ENCODE data around the gene COL10A1.

Gene COL10A1

DNA sequence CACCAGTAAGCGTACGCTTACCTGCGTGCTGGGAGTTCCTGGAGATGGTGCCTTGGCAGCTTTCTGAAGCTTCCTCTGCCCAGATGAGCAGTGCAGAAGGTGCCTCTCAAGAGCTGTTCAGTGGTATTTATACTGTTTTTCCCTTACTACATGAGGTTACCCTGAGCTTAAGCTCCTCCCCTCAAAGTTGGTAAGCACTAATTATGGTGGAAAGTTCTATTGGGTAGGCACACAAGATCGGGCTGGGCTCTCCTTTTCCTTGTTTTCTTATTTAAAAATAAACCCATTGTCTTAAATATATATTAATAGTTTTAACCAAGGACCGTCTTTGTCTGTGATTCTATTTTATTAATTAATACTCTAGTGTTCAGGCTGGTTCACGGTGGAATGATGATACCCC, at the start of gene COL10A1:
TSS of gene COL10A1 (minus strand) at position 101 of the 400 bp plus-strand sequence. CDS start 640 bp downstream, outside the sequence.
- no peak for DNase-seq

DNA sequence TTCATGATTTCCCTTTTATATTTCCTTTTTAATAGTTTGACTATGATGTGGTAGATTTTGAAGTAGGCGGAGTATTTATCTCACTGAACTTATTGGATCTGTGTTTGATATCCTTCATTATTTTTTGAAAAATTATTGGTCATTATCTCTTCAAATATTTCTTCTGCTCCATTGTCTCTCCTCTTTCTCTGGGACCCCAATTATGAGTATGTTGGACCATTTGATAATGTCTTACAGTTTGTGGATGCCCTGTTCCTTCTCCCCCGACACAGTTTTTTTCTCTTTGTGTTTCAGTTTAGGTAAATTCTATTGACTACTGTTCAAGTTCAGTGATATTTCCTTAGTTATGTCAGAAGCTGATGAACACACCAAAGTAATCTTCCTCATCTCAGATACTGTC, 49.4 kb upstream of the COL10A1 start:
- no peak for DNase-seq

DNA sequence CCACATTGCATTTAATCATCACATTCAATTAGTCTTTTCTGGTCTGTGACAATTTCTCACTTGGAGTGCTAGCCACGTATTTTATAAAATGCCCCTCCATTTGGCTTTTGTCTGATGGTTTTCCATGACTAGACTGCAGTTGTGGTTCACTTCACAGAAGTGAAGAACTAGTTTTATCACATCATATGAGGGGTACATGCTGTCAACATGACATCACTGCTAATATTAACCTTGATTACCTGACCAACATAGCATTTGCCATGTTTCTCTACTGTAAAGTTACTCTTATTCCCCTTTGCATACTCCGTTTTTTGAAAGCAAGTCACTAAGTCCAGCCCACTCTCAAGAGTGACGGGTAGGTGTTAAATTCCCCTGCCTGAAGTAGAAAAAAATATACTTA, 48.0 kb upstream of the COL10A1 start:
- DNase-seq = no peak

DNA sequence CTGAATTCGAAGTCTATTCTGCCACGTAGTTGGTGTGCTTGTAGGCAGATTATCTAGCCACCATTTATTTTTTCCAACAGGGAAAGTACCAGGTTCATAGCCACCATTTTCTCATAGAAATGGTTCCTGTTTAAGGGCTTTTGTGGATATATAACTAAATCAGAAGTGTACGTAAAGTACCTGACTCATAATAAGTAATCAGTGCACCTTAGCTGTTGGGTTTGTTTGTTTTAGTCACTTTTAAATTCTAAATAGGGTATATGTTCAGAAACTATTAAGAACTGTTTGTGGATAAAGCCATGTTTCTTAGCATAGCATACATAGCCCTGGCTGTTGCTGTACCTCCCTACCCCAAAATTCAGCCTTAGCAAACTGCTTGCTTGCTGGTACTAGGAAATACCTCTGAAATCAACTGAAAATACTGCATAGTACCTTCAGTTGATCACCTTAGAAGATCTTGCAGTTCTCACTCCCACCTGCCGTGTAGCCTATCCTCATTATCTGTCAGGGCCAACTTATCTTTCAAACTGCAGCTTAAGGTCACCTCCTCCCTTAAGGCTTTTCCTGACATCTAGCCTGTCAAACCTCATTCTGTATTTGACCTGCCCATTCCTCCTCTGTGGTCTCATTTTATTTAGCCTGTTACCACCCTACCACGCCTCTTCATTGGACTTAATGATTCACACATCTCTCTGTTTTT, 44.6 kb upstream of the COL10A1 start:
- no peak for DNase-seq

DNA sequence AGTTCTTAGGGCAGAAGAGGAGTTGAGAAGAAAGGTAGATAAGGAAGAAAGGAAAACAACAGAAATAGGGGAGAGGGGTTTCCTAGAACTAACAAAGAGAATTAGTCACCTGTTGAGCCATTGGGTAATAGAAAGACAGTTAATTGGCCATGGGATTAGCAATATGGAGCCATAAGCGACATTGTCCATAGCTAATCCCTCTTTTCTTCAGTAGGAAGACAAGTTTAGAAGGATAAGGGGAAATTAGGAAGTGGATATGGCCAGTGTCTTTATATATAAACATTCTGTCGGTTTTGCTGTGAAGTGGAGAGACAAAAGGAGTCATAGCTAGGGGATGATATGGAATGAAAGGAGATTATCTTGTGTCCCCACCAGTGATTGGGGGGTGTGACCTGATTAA, 43.9 kb upstream of the COL10A1 start:
- no peak for DNase-seq

DNA sequence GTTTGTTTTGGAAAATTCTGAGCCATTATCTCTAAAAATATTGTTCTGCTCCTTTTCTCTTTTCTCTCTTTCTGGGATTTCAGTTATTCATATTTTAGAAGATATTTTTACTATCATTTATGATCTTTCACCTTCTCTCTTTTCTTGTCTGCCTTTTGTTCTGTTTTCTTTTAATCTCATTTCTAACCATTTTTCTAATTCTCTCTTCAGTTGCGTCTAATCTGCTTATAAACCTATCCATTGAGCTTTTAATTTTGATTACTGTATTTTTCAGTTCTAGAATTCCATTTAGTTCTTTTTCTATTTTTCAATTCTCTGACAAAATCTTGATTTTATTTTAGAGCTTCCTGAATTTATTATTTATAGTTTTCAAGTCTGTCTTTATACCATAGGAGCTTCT, 42.2 kb upstream of the COL10A1 start:
- DNase-seq = no peak

DNA sequence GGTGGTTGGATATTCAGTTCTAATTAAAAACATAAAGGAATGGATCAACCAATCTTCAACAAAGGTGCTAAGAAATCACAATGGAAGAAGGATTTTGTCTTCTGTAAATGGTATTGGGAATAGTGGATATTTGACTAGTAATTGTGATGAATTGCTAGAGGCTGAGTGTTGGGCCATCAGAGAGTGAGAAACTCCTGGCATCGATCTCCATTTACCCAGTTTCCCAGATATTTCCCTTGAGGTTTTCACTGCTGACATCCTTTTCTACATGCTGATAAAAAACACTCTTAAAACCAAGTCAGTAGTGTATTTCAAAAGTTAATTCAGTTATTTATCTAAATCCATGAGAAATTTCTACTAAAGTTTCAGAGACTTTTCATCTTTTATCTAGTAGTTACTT, 40.4 kb upstream of the COL10A1 start:
- DNase-seq = no peak

DNA sequence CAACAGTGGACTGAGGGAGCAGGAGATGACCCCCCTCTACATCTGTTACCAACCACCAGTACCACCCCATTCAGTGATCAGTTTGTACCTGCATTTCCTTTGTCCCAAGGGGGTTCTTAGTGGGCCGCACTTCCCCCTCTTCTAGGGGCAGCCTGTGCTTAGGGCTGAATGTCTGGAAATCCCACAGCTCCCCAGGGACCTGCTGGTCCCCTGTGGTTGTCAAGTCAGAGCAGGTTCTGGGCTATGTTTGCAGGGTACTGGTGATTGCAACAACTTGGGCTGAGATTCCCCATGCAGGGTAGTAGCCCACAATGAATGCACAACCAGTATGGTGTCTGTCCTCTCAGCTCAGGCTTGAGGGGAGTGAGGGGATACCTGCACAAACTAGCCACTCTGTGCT, 39.7 kb upstream of the COL10A1 start:
- peak in 1 of 2 donors; percentile 26 for DNase-seq

DNA sequence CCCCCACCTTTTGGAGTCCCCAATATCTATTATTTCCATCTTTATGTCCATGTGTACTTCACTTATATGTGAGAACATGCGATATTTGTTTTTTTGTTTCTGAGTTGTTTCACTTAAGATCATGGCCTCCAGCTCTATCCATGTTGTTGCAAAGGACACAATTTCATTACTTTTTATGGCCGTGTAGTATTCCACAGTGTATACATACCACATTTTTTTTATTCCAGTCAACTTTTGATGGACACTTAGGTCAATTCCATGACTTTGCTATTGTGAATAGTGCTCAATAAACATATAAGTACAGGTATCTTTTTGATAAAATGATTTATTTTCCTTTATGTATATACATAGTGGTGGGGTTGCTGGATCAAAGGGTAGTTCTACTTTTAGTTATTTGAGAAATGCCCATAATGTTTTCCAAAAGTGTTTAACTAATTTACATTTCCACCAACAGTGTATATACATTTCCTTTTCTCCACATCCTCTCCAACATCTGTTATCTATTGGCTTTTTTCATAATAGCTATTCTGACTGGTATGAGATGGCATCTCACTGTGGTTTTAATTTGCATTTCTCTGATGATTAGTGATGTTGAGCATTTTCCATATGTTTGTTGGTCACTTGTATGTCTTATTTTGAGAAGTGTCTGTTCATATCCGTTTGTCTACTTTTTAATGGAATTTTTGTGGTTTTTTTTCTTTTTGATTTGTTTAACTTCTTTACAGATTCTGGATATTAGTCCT, 34.0 kb upstream of the COL10A1 start:
- no peak for DNase-seq

DNA sequence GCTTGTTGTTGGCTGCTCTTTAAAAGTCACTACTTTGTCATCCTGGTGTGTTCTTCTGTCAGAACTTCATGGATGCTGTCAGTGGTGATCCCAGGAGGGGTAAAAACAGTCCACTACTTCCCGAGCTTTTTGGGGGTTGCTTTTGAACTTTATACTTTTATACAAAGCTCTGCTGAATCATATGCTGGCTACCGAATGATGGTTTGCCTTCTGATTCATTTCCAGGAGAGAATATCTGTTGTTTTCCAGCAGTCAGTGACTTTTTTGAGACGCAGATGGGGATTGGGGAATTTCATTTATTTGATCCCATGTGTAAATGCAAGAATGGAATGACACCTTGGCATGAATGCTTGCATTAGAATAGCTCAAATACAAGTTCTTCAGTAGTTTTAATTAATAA, 32.7 kb upstream of the COL10A1 start:
- DNase-seq = no peak

DNA sequence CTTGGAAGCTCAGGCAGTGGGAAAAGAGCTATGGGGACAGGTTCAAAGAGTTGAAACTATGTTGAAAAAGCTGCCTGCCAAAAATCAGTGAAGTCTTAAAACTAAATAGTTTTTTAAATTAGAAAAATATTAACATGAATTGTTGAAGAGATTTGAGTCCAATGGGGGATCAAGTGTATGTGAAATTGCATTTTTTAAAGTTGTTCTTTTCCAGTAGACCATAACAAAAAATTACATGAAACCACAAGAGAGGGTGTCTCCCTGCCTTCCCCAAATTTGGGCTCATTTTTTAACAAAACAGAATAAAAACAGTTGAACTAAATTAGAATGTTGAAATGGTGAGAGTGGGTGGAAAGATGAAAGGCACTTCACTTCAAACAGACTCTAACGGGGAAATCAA, 31.5 kb upstream of the COL10A1 start:
- DNase-seq = no peak

DNA sequence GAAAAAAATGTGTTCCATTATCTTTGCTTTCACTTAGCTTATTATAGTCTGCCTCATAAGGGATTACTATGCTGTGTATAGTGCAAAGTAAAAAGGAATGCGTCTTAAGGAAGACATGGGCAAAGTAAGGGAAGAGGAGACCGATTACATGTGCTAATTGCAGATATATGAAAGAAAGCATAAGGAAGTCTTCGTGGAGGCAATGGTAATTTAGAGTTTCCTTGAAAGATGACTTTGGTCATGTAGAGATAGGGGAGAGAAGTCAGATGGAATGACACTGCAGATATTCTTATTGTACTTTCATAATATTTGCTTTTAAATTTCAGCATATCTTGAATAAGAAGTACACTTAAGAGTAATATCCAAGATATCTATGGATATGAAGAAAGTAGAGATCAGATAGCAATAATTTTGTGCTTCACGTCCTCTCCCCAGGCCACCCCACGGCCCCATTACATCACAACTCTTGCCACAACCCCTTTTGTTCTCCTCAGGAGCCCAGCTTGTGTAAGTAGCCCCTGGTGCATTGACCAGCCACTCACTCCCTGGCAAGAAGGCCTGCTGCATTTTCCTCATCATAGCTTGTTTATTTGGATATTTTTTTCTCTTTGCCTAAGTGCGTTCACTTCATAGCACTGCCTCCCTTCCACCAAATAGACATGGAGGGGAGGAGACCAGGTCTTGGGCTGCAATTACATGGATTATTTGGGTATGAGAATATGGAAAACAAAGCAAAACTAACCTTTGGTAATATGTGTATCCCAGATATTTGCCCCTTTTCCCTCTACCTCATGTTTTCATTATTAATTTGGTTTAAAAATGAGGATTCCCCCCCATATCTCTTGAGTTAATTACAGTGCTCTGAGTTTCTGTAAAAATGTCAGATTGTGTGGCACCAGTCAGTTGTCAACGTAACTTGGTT, 30.7 kb upstream of the COL10A1 start:
- no peak for DNase-seq

DNA sequence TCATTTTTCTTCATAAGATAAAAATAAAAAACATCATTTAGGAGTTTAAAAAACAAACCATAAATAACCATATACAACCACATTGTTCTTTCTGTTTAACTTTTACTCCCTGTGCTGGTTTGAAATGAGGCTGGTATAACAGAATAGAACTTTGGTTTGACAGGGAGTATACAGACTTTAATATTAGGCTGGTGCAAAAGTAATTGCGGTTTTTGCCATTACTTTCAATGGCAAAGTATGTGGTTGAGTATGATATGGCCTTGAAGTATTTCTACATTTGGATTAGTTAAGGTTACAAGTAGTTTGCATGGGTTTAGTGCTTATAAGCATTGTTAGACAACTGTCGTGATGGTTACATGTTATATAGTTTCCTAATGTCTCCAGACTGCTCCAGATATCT, 29.0 kb upstream of the COL10A1 start:
- DNase-seq = no peak

DNA sequence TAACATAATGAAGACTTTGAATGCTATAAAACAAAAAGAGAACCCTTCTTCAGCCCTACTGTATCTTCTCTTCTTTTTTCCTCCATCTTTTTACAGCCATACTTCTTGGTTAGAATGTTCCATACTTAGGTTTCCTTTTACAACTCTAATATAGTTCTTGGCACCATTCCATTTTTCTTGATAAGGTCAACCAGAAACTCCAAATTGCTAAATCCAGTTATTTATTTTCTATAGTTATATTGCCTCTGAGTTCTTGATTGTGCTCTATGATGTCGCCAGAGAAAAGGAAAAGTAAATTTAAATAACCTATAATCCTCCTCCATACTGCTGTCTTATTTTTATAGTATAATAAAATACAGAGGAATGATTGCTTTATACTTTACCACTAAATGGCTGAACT, 26.7 kb upstream of the COL10A1 start:
- DNase-seq = no peak

DNA sequence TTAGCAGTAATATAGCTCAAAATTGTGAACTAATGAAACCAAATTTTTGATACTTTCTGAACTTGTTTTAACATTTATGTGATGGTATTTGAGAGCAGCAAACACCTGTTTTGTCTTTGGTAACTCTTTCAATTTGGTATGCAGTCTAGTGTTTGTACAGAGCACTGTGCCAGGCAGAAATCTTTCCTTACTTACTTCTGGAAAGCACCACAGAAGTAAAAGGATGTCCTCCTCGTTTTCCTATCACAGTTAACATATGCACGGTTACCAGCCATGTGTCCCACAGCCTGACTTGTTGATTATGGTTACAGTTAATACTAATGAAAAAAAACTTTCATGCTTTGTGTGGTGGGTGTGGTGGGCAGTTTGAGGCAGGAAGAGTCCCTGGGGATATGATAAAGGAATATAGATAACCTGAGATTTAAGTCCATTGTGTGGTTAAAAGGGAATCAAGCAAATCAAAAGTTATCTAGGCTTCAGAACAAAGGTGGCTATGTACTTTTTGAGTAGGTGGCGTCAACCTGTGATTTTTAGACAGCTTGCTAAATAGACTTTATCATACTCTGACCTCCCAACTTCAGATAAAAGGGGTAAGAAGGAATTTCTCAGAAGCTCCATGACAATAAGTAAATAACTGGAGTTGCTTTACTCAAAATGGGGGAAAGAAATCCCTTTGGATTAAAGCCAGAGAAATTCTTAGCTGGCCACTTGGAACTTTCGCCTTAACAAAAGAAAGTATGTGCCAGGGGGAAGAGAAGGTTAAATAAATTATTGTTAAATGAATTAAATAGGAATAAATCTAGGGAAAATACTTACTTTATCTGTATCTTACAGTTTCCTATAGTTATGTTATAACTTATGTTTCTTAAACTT, 20.1 kb upstream of the COL10A1 start:
- no peak for DNase-seq

DNA sequence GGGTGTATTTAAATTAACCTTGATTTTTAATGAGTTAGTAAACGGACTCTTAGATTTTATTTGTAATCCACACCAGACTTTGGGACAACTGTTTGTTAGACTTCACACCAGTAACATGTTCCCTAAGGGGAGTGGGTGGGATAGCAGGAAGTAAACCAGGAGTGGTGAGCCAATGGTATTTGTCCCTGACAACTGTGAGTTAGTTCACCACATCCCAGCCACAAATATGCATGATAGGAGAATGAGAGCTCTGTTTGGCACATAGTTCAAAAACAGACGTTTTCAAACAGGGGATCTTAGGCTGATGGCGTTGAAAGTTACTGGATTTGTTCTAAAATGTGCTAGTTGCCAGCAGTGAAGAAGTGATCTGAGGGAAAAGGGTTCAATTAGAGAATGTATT, 18.7 kb upstream of the COL10A1 start:
- DNase-seq = no peak

DNA sequence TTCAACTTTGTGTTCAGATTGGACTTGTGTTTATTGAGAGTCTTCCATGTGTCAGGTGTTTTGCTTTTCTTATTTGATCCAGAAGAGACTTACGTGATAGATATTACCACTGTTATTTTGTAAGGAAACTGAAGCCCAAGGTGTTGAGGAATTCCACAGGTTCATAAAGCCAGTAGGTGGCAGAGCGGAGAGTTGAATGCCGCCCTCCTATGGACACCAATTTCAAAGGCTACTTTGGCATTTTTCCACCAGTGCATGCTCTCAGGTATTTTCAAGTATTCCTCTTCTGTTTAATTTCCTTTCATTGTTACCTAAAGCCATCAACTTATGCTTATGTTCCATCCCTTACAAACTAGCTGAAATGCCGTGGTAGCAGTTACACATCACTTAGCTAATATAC, 14.0 kb upstream of the COL10A1 start:
- DNase-seq = no peak

DNA sequence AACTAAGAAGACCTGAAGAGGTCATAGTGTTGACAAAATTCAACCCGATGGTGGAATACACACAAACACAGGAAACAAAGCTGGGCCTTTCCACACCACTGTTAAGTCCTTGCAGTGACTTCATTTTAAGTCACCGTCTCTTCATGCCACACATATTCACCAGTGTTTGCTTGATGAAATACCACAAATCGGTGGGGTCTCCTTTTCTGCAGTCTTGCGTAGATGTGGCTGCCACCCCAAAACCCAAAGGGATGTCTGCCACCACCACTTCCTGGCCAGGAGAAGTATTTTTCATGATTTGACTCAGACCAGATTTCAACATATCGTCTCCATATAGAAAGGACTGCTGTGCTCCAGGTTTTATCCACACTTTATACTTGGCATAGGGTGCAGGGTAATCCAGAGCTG, 11.0 kb upstream of the COL10A1 start:
- peak in 1 of 2 donors; percentile 19 for DNase-seq

DNA sequence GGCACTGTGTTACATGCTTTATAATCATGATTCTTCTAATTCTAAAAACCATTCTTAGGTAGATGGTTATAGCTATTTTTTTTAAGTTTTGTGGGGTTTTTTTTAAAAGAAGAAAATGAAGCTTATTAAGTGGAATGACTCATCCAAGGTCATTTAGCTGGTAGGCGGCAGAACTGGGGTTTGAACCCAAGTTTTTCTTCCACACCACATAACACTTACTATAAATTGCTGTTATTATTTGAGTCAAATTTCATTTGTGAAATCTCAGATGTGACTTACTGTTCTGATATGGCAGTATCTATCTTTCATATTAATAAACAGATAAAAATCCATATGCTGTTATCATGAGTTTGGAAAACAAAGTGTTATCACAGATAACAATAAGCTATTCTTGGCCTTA, 10.4 kb upstream of the COL10A1 start:
- no peak for DNase-seq

DNA sequence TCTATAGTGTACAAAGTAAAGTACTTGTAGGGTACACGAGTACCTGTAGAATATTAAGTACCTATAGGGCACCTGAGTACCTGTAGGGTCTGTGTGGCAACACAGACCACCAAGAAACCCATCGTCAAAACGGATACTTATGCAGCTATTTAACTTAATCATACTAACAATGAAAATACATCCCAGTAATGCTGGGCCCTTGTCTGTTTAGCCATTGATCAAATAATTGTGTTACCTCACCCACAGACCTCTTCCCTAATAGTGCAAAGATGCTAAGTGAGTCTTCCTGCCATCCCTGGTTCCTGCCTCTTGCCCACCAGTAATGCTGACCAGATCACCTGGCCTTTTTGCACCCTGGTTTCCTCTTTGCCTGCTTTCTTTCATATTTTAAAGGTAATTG, 7.5 kb upstream of the COL10A1 start:
- no peak for DNase-seq

DNA sequence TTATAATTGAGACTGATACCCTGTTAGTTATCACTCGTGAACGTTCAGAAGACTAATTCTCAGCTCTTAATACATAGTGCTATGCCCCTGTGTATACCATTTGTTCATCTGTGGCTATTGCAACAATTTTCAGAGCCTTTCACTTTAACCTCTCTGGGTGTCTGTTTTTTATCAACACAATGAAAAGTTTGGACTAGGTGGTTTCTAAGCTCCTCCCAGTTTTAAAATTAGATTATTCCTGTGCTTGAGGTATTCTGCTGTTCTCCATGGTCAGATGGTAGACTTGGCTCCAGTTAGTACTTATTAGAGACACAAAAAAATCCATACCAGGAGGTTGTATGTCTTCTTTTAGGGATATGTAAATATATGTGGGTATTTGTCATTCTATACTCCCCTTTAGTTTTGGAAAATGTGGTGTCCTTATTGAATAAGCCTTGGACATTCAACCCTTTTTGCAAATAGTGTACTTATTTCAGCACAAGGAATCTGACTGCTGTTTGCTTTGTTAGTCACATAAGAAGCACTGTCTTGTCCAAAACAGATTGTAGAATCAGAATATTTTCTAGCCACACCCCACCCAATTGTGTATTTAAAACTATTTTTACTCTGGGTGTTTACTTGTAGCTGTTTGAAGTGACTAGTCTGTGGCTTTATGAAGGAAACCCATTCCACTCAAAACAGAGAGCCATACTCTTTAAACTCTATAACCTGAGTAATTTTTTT, 2.0 kb upstream of the COL10A1 start:
- no peak for DNase-seq

DNA sequence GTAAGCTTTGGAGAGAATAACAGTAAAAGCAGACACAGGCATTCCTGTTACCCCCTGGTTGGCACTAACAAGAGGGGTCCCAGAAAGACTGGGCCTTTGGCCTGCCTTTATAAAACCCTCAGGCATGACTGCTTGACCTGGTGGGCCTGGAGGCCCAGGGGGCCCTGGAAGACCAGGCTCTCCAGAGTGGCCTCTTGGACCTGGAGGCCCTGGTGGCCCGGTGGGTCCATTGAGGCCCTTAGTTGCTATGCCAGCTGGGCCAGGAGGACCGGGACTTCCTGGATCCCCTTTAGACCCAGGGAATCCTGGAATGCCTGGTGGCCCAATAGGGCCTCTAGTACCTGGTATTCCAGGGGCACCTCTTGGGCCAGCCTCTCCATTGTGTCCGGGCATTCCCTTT, 5.5 kb downstream of the COL10A1 start:
- DNase-seq = no peak
